HG03025 (cell line): ENCODE measurements around the gene PTPRD.

Experiments used
- ATAC-seq: cut with Tn5 transposase; IDR thresholded peaks from one replicate; pipeline ENCODE4 v1.9.1; 2021; ENCODE audit warnings: mild to moderate bottlenecking, moderate library complexity; ENCODE audit not compliant: unreplicated experiment, low FRiP score

PTPRD gene

DNA sequence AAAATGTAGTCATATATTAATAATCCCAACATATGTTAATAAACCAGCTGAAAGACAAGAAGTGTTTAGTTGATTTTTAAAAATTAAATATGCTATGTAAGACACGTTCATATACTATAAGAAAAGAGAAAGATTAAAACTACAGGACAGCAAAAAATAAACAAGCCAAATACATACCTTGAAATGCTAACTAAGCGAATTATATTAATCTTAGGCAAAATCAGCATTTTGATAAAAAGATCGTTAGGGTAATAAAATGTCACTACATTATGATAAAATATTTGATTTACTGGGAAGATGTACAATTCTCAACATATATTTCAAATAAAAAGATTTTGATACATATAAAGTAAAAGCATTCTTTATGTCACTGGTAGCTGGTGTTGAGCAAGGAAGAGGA lies 938.3 kb downstream of the PTPRD start:
- ATAC-seq: no peak

DNA sequence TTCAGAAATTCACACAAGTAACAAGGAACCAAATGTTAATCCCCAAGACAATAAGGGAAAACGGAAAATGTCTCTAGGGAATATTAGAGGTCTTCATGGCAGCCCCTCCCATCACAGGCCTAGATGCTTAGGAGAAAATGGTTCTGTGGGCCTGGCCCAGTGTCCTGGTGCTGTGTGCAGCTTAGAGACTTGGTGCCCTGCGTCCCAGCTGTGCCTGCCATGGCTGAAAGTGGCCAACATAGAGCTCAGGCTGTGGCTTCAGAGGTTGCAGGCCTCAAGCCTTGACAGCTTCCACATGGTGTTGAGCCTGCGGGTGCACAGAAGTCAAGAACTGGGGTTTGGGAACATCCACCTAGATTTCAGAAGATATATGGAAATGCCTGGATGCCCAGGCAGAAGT lies 942.3 kb downstream of the PTPRD start:
- ATAC-seq: no peak

DNA sequence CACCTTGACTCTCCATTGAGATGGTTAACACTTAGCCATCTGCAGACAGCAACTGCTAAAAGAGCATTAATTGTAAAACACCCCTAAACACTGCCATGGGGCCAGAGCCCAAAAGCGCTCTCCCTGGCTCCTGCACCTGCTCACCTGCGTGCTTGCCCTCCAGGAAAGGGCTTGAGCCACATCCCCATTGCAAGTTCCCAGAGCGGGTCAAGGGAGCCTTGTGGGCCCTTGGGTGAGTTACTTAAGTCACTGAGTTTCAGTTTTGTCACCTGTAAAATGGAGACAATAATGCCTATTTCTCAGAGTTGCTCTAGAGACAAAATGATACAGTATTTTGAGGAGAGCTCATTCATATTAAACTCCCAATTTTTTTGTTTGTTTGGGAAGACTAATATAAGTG lies 967.8 kb downstream of the PTPRD start:
- no peak for ATAC-seq

DNA sequence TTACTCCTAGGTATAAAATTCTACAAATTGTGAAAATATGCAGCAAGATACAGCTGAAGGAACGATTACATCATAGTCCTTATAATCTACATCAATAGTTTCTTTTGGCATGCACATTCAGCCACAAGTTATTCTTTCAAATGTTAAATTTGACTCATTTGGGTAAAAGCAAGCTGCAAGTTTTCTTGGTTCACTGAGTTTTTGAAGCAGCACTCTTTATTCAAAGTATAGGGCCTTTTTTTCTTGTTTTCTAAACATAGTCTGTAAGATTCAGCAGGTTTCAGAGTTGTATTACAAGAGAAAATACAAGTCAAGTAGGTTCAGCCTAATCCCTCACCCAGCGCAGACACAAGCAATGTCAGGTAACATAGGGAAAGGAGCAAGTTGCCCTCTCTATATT lies 981.5 kb downstream of the PTPRD start:
- ATAC-seq: peak; percentile 79

DNA sequence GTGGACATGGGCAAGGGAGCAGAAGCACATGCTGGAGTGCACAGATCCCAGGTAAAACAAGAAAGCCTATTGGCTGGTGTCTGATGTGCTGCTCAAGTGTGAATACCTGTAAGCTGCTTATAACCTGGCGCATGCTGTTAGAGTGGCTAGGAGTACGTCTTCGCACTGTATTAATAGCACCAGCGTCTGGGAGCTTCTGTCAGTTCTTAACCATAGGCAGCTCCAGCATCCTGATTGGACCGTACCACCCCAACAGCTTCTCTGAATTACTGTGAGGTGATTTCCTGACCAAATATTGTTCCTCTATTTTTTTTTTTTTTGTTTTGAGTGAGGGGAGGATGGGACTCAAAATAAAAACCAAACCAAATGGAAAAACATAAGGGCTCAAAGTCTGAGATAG lies 987.6 kb downstream of the PTPRD start:
- ATAC-seq: no peak

DNA sequence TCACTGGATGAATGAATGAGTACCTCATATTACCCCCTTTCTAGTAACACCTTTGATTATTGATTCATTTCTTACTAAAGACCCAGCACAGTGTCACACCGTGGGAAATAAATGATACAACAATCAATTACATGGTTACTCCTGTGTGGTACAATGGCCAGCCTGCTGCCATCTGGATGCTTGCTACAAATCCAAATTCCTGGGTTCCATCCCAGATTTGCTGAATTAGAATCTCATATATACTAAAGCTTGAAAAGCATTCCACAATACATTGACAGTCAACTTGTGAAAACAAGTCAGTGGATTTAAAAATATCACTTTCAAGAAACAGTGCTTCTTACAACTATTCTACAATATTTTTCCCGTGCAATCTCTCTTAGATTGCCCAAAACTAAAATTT lies 989.3 kb downstream of the PTPRD start:
- ATAC-seq: no peak

DNA sequence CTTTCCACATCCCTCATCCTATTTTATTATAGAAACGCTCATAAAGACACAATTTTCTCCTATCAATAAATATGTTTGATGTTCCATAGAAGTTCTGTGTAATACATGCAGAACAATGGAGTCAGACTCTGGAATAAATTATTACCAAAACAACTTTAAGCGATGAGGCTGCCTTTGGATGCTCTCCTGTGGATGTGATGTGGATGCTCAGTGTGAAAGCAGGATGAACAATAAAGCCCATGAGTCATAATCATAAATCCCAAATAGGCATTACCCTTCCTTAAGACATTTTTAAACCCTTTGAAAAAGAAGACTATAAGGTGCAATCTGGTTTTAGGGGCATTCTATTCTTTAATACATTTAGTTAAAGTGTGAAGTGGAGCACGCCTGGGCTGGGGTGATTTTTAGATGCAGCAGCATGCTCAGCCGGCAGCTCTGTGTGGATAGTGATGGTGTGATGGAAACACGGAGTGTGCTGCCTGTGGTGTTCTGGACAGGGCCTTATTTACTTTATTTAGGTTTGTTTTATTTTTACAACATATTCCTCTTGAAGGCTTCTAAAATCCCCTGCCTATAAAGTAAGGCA lies 991.4 kb downstream of the PTPRD start:
- no peak for ATAC-seq

DNA sequence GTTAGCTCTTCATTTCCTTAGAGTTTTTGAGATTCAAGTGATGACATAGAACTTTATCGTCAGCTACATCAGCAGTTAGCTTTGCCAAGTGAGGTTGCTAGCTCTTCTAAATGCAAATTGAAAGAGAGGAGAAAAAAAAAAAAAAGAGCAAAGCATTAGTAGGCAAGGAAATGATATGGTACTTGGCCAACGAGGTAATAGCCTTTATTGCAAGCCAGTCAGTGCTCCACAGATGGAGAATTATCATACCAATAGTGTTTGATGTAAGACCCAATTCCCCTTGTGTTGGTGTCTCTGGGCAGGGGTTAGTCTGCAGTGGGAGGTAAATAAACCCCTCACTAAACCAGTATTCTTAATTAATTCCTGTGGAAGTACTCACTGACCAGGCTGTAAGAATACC lies 992.1 kb downstream of the PTPRD start:
- ATAC-seq: no peak

DNA sequence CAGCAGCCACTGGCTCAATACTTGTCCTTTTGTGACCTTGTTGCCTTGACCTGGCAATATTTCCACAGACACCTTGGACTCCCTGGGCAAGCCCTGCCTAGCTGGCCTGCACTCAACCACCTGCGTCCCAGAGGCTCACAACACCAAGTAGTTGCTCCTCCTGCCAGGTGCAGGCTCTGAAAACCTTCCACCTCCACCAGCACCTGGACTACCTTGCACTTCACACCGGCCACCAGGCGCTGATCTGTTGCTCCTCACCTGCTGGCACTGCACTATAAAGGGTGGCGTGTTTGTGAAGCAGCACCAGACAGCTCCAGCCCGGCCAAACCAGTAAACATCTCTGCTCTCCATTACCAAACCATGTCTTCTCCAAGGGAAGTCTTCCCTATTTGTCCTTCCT lies 997.7 kb downstream of the PTPRD start:
- no peak for ATAC-seq

DNA sequence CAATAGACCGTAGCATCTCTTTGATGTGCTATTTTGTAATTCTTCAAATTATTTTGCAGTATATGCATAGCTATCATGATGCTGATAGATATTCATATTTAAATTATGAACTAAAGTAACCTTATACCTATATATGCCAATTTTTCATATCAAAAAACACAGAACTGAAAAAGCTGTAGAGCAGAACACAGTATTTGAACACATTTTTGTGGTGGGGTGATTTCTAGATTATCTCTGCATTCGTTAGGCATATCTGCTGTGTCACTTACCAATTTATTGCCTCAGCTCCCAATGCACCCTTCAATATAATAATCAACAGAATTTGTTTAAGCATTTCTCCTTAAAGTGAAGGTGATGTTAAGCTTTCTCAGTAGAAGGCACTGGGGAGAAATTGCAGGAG lies 998.2 kb downstream of the PTPRD start:
- ATAC-seq: no peak

DNA sequence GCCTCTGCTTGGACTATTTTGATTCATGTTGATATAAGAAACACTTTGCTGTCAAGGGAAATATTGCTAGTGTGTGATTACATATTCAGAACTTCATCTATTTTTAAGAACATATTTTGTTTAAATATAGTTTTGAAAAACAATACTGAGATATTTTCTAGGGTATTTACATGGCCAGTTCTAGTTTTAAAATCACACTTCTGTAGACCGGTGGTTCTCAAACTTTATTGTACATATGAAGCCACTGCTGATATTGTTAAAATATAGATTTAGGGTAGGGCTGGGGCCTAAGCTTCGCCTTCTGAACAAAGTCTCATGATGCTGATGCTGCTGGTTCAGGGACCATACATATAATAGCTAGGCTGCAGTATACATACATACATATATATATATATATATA lies 1000.0 kb downstream of the PTPRD start:
- ATAC-seq: peak; percentile 57

DNA sequence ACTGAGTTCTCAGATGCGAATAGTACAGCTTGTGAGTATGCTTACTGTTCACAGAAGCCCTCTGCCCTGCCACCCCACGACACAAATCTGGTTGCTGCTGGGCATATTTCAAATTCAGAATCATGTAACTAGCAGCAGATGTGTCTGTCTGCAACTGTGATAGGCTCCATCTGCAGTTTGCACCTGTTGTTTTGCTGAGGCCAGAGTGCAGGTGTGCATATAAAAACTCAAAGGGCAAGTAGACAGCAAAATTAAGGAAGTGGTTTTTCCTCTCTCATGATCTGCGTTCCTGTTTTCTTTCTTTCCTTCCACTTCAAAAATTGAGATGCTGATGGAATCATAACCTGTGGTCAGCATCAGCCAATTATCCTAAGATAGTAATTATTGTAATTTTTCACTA lies 1000.5 kb downstream of the PTPRD start:
- ATAC-seq: peak; percentile 81

DNA sequence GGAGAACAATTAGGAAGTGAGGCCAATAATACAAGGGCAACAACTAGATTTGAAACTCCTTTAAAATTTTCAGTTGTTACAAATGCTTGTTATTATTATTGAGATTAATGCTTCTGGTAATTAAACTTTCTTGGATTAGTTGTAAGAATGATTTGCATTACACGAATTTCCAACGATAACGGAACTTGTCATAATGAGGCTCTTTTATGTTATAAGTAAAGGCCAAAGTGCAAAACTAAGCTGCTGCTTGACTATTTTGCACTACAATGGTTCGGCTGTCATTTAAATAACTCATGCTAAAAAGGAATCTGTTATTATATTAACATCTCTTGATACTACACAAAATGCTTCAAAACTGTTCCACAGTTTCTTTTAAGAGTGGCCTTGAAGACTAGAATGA lies 1007.1 kb downstream of the PTPRD start:
- no peak for ATAC-seq

DNA sequence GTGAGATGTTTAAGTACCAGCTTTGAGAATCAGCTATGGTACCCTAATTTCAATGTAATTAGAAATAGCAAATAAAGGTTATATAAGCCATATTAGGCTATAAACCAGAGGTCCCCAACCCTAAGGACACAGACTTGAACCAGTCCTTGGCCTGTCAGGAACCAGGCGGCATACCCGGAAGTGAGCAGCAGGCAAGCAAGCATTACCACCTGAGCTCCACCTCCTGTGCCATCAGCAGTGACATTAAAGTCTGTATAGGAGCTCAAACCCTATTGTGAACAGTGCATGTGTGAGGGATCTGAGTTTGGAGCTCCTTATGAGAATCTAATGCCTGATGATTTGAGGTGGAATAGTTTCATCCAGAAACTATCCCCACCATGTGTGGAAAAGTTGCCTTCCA lies 1009.5 kb downstream of the PTPRD start:
- ATAC-seq: no peak

DNA sequence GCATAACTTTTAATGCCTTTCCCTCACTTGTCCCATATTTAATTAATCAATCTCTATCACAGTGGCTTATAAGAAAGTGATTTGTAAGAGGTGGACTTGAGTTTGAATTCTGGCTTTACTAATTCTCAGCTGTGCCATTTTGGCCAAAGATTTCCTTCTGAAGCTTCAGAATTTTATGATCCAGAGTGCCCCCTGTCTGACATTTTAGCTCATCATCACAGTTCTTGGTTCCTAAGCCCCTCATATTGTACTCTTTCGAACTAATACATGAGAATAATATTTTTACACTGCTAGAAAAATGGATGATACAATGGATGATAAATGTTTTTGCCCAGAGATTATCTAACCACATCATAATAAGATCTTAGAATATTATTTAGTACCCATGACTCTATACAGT lies 1014.1 kb downstream of the PTPRD start:
- ATAC-seq: no peak

DNA sequence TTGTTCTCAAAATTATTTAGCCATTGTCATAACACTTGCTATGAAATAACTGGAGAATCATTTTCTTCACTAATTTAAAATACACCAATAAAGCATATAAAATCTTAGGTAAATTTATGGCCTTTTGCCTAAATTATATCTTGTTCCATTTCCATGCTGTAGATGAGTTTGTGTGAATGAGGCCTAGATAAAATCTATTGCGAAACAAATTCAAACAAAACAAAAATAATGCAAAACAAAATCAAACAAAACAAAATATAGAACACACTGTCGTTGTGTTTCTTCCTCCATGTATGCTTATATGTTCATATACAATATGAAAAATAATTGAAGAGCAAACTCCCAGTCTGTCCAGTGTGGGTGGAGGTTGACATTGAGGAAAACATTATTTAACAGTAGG lies 1020.7 kb downstream of the PTPRD start:
- no peak for ATAC-seq

DNA sequence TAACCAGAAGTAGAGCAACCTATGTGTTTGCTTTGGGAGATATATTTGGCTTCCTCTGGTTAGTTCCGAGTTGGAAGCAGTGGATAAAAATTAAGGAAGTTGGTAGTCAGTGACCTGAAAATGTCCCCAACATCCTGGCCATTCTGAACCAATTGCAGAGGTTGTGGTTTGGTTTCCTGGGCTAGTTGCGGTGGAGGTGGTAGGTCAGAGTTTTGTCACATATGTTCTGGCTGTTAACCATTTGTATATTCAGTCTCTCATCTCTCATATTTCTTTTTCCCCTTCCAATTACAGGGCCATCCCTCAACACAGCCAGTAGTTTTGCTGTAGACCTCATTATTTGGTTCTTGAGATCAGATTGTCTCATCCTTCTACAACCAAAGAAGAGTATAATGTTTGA lies 1026.9 kb downstream of the PTPRD start:
- ATAC-seq: no peak

DNA sequence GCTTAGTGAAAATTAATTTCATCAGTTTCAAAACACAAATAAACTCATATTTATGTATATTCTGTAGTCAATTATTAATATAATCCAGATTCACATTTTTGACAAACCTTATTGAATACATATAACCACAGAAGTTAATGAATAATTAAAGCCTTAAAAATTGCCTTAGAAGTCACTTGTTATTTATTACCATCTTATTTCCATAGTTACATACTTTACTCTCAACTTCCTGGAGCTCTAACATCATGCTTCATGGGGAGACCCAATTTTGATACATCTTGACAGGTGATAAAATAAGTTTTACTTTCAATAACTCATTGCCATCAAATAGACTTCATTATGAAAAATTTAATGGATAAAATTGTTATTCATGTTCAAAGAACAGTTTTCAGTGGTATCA lies 1038.7 kb downstream of the PTPRD start:
- ATAC-seq: no peak

DNA sequence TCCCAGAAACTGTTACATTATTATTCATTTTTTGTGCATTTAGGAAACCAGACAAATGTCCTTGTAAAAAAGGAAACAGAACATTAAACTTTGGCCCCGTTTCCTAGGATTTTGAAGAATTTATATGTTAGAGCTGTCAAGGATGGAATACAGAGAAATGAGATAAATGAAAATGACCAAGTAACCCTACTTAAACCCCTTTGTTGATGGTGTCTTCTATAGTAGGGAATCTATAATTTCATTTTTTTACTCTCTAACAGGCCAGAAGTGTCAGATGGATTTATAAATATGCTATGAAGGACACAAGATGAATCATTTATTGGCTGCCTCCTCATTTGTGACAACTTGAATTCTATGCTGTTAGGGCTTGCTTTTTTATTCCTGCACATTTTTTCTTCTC lies 1047.1 kb downstream of the PTPRD start:
- ATAC-seq: no peak

DNA sequence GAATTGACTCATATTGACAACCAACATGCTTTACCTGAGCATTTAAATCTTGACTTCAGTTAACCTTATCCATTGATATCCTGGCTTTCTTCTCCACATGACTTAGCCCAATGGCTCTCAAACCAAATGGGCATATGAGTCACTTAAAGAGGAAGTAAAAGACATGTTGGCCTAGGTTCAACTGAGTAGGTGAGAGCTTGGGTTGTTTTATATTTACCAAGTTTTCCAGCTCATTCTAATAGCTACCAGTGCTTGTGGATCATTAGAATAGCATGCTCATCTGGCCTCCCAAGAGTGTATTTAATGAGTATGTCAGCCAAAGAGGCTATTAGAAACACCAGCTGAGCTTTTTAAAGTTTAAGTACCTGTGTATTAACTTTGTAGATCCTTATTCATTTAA lies 1049.0 kb downstream of the PTPRD start:
- ATAC-seq: no peak

DNA sequence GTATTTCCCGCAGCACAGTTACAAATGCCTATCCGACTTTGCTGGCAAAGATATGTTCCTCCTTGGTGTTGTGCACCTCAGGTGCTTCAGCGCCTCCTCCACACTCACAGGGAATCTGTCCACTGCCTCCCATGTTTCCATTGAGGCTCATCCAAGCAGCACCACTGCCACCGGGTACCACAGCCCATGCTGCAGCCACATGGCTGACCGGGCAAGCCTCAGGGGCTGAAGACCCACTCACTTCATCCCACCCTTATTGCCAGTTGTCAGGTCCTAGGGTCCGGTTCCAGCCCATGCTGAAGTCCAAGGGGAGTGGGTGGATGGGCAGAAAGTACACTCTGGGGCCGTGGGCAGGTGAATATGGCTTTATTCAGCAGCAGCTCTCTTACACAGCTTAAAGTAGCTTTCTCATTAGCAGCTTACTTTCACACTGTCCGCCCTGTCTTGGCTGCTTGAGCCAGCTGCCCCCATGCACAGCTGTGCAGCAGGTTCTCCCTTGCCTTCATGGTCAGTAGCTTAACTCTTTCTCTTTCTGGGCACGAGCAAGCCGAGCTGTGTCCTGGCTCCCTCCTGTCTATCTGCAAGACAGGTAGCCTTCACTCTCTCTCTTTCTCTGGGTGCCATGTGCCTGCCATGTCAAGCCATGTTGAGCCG lies 1052.3 kb downstream of the PTPRD start:
- no peak for ATAC-seq

DNA sequence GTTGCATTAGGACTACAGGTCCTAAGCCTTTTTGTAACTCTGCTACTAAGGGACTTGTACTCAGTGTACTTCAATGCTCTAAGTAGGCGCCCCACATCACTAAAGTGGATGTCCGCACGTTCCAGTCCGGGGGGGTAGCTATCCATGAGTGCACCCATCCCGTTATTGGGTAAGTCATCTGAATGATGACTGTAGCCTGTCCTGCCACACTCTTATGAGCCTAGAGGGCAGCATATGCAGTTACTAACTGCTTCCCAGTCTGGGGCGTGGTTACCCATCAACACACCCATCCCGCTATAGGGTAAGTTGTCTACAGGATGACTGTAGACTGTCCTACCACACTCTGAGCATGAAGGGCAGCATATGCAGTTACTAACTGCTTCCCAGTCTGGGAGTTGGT lies 1053.9 kb downstream of the PTPRD start:
- ATAC-seq: no peak

DNA sequence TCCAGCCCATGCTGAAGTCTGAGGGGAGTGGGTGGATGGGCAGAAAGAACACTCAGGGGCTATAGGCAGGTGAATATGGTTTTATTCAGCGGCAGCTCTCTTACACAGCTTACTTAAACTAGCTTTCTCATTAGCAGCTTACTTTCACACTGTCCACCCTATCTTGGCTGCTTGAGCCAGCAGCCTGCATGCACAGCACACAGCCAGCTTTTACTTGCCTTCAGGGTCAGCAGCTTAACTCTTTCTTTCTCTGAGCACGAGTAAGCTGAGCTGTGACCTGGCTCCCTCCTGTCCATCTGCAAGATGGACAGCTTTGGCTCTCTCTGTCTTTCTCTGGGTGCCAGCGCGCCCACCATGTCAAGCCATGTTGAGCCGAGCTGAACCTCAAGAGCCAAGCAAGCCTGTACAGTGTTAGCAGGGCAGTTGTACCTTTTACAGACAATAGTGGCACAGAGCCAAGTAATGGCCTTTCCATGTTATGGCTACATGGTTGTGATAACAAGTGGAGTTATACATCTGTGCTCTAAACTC lies 1054.9 kb downstream of the PTPRD start:
- ATAC-seq: no peak
